Caco-2 (cell line): ENCODE results near the gene USF1. TPM values are rescaled to one million over a fixed set of nuclear protein-coding genes. Genes with fewer than 3 reads are reported as not detected.

Experiments used
- BruUV-seq: library from RNA; stranded (reverse); fragments of 400-500 nt; replicated peaks from 2 replicates; lab custom pipeline; 2021; lab: Mats Ljungman, UMichigan
- CTCF ChIA-PET: fragments of 300-600 bp; sonication (Branson Sonifier 250); formaldehyde crosslinking; loops from one replicate; lab custom pipeline; 2022; ENCODE audit warnings: antibody characterized with exemption; lab: Charles Lee
- POLR2A ChIA-PET: fragments of 300-600 bp; sonication (Branson Sonifier 250); formaldehyde crosslinking; loops from one replicate; lab custom pipeline; 2022; ENCODE audit warnings: antibody characterized with exemption; lab: Charles Lee
- DNase-seq, 2 experiments: peaks; one replicate each; pipeline versions ENCODE4 v3.0.0 to v3.0.0-alpha.2; 2020 to 2022
- H3K27me3 ChIP-seq: replicated peaks from 2 replicates; pipeline ENCODE4 v1.6.0; 2011; ENCODE audit warnings: low read length; ENCODE audit not compliant: control insufficient read depth, insufficient read depth
- H3K36me3 ChIP-seq: 2 replicates; pipeline ENCODE4 v1.5.1; 2011; ENCODE audit warnings: low read length; ENCODE audit not compliant: control insufficient read depth, insufficient read depth
- H3K4me1 ChIP-seq: fragments of 250-450 bp; sonication (Bioruptor Pico); 2 replicates; pipeline ENCODE4 v1.5.1; 2020; ENCODE audit warnings: mild to moderate bottlenecking
- H3K4me3 ChIP-seq: 2 replicates; pipeline ENCODE4 v1.5.1; 2011; ENCODE audit warnings: low read depth, mild to moderate bottlenecking, control low read depth, low read length
- H3K9me3 ChIP-seq: fragments of 250-450 bp; sonication (Bioruptor Pico); 2 replicates; pipeline ENCODE4 v1.5.1; 2020; ENCODE audit warnings: mild to moderate bottlenecking, moderate library complexity
- H3K27ac Mint-ChIP-seq: one replicate; pipeline ENCODE4 v1.8.0; 2022; ENCODE audit warnings: mixed read lengths; ENCODE audit not compliant: unreplicated experiment
- H3K27me3 Mint-ChIP-seq: one replicate; pipeline ENCODE4 v1.8.0; 2022; ENCODE audit warnings: mixed read lengths; ENCODE audit not compliant: insufficient read depth, unreplicated experiment
- H3K36me3 Mint-ChIP-seq: one replicate; pipeline ENCODE4 v1.8.0; 2022; ENCODE audit warnings: mild to moderate bottlenecking, mixed read lengths; ENCODE audit not compliant: insufficient read depth, unreplicated experiment
- H3K4me1 Mint-ChIP-seq: one replicate; pipeline ENCODE4 v1.8.0; 2022; ENCODE audit warnings: low read depth, mixed read lengths; ENCODE audit not compliant: unreplicated experiment
- H3K4me3 Mint-ChIP-seq: one replicate; pipeline ENCODE4 v1.8.0; 2022; ENCODE audit warnings: mild to moderate bottlenecking, moderate library complexity, mixed read lengths; ENCODE audit not compliant: unreplicated experiment
- H3K9me3 Mint-ChIP-seq: one replicate; pipeline ENCODE4 v1.8.0; 2022; ENCODE audit warnings: mixed read lengths; ENCODE audit not compliant: unreplicated experiment
- intact Hi-C: fragments of 100-400 bp; cut with micrococcal nuclease; formaldehyde crosslinking; loops from one replicate; pipeline ENCODE4 v1.10.0; 2022; ENCODE audit not compliant: unreplicated experiment
- total RNA-seq: library from RNA; stranded (reverse); gene quantifications from 2 replicates; pipeline ENCODE4 v1.2.3, GENCODE V29; 2022
- TF ChIP-seq, protein P1 (sequence below), 2 experiments: fragments of 200-600 bp in 1 of 2; IDR thresholded peaks; 1 replicate in 1 of 2; 2 replicates in 1 of 2; pipeline versions ENCODE4 v1.5.1 to v1.8.0; 2011 to 2022; ENCODE audit warnings: antibody characterized with exemption in 1 of 2, control low read depth in 1 of 2, inconsistent platforms in 1 of 2, low read depth in 1 of 2, low read length in 1 of 2, mild to moderate bottlenecking in 1 of 2, moderate library complexity in 1 of 2; ENCODE audit not compliant: insufficient read depth in 1 of 2, severe bottlenecking in 1 of 2, unreplicated experiment in 1 of 2

Gene USF1
- total RNA-seq, 1 experiment from 2014 or later = 49.7 TPM

DNA sequence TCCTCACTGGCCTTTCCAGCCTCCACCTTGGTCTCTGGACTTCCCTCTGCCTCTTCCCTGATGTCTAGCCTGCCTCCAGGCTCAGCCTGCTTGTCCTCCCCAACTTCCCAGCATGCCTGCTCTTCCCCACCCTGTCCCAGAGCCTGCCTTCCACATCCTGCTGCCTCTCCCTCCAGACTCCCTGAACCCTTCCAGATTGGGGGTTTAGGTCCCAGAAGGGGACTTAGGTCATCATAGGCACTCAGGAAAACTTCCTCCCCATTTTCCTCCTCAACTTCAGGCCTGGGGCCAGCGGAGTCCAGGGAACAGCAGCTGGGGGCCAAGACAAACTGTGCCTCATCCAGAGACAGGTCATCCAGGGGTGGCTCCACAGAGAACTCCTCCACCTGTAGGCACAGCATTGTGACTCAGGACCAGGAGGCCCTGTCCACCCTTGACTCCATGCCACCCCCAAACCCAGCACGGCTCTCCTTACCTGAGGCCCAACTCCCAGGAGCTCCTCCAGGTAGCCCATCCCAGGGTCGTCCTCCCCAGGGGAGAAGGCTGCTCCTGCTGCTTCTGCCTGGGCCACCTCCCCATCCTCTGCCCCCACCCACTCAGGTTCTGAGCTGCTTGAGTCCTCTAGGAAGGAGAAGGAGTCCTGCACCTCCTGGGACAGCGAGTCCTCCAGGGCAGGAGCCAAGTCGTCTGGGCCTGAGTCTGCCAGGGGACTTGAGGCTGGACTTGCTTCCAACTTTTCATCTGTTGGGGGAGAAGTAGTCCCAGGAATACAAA is 3.4 kb upstream of the USF1 start:
- peaks cover 14% of the 10 kb centered on the region for H3K36me3 Mint-ChIP-seq
- no peak for DNase-seq
- TF ChIP-seq, protein P1, sequence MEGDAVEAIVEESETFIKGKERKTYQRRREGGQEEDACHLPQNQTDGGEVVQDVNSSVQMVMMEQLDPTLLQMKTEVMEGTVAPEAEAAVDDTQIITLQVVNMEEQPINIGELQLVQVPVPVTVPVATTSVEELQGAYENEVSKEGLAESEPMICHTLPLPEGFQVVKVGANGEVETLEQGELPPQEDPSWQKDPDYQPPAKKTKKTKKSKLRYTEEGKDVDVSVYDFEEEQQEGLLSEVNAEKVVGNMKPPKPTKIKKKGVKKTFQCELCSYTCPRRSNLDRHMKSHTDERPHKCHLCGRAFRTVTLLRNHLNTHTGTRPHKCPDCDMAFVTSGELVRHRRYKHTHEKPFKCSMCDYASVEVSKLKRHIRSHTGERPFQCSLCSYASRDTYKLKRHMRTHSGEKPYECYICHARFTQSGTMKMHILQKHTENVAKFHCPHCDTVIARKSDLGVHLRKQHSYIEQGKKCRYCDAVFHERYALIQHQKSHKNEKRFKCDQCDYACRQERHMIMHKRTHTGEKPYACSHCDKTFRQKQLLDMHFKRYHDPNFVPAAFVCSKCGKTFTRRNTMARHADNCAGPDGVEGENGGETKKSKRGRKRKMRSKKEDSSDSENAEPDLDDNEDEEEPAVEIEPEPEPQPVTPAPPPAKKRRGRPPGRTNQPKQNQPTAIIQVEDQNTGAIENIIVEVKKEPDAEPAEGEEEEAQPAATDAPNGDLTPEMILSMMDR (IDR thresholded peaks at IDR 0.05; ENCODE audit: insufficient read depth in 1 of 2, low read depth in 1 of 2, low read length in 1 of 2, severe bottlenecking in 1 of 2, unreplicated experiment in 1 of 2) = no peak
- no peaks in the 10 kb centered on the region; the same call in 1 of the 2 replicates for H3K36me3 ChIP-seq
- intact Hi-C loops = no loop called here
- peaks cover 12% of the 10 kb centered on the region for H3K4me1 ChIP-seq
- no TSS peak for BruUV-seq
- H3K27me3 ChIP-seq = no peaks in the 10 kb centered on the region
- H3K27ac Mint-ChIP-seq = no peak overlapping the region
- CTCF ChIA-PET = no interaction called here
- peaks cover 12% of the 10 kb centered on the region; the same call in 1 of the 2 replicates for H3K9me3 ChIP-seq
- POLR2A ChIA-PET = no interaction called here
- no peak overlapping the region for H3K4me3 ChIP-seq
- peak overlapping the region; percentile 19 for H3K4me3 Mint-ChIP-seq
- no peaks in the 10 kb centered on the region for H3K27me3 Mint-ChIP-seq
- peaks cover 6% of the 10 kb centered on the region for H3K4me1 Mint-ChIP-seq
- peaks cover 13% of the 10 kb centered on the region for H3K9me3 Mint-ChIP-seq

GRCh38 chr1:161047436-161048420 is 2.0 kb upstream of the USF1 start:
- Mint-ChIP-seq H3K27me3 (no peaks in the 10 kb centered on the region), H3K4me1 (peaks cover 6% of the 10 kb centered on the region), H3K9me3 (peaks cover 13% of the 10 kb centered on the region), H3K4me3 (no peak overlapping the region), H3K27ac (no peak overlapping the region), H3K36me3 (peaks cover 14% of the 10 kb centered on the region)
- intact Hi-C loops = no loop called here
- CTCF ChIA-PET = no interaction called here
- Histone ChIP-seq H3K9me3 (peaks cover 12% of the 10 kb centered on the region; the same call in 1 of the 2 replicates), H3K36me3 (no peaks in the 10 kb centered on the region; the same call in 1 of the 2 replicates), H3K4me1 (peaks cover 12% of the 10 kb centered on the region), H3K27me3 (no peaks in the 10 kb centered on the region), H3K4me3 (no peak overlapping the region)
- no TSS peak for BruUV-seq
- no peak for DNase-seq
- TF ChIP-seq, protein P1 (IDR thresholded peaks at IDR 0.05; ENCODE audit: insufficient read depth in 1 of 2, low read depth in 1 of 2, low read length in 1 of 2, severe bottlenecking in 1 of 2, unreplicated experiment in 1 of 2) = no peak
- POLR2A ChIA-PET = interaction anchor here (3.7 kb wide), 1 partner anchor 26 kb away, joined by 84 read pairs; the partner anchor contains the start of gene F11R
